HUES6 (cell line): Measurements from ENCODE around the gene GNAI3.

ENCODE experiments used
- H3K27ac ChIP-seq: 2 replicates; pipeline ENCODE4 v1.7.0; 2013; ENCODE audit warnings: low read depth, mild to moderate bottlenecking, low read length, inconsistent platforms
- H3K27me3 ChIP-seq: 2 replicates; pipeline ENCODE4 v1.6.1; 2013; ENCODE audit warnings: low read length; ENCODE audit not compliant: control insufficient read depth, insufficient read depth
- H3K36me3 ChIP-seq: 2 replicates; pipeline ENCODE4 v1.6.1; 2013; ENCODE audit warnings: low read length; ENCODE audit not compliant: control insufficient read depth, insufficient read depth
- H3K4me1 ChIP-seq: 2 replicates; pipeline ENCODE4 v1.6.1; 2013; ENCODE audit warnings: low read length; ENCODE audit not compliant: control insufficient read depth, insufficient read depth
- H3K4me3 ChIP-seq: 2 replicates; pipeline ENCODE4 v1.5.1; 2013; ENCODE audit warnings: low read depth, low read length
- H3K9ac ChIP-seq: one replicate; pipeline ENCODE4 v1.6.1; 2013; ENCODE audit warnings: mild to moderate bottlenecking, low read length
- H3K9me3 ChIP-seq: 2 replicates; pipeline ENCODE4 v1.6.1; 2013; ENCODE audit warnings: low read depth, low read length; ENCODE audit not compliant: control insufficient read depth, insufficient read depth

GNAI3 gene

DNA sequence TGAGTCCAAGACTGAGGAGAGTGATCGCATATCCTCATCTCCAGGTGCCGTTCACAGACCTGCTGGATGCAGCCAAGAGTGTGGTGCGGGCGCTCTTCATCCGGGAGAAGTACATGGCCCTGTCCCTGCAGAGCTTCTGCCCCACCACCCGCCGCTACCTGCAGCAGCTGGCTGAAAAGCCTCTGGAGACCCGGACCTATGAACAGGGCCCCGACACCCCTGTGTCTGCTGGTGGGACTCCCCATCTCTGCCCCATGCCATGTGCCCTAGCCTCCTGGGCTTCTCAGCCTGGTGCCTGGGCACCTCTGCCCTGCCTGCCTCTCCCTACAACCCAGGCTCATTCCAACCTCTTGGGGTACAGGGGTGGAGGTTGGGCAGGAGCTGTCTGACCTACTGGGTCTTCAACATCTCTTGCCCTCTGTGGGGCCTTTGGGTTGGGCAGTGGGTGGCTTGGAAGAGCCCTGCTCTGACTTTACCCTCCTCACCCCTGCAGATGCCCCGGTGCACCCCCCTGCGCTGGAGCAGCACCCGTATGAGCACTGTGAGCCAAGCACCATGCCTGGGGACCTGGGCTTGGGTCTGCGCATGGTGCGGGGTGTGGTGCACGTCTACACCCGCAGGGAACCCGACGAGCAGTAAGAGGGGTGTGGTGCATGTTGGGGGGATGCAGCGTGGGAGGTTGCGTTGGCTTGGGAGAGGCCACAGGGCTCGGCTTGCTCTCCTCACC lies 78.4 kb downstream of the GNAI3 start:
- Histone ChIP-seq H3K4me3 (no peak overlapping the region), H3K27ac (no peak overlapping the region), H3K36me3 (peaks cover 48% of the 10 kb centered on the region), H3K4me1 (peaks cover 24% of the 10 kb centered on the region), H3K9ac (no peak overlapping the region), H3K27me3 (no peaks in the 10 kb centered on the region), H3K9me3 (no peaks in the 10 kb centered on the region)

GRCh38 chr1:109627692-109628399 lies 79.4 kb downstream of the GNAI3 start:
- H3K9ac ChIP-seq, result no peak overlapping the region
- no peaks in the 10 kb centered on the region for H3K27me3 ChIP-seq
- H3K4me1 ChIP-seq, result peaks cover 26% of the 10 kb centered on the region
- H3K27ac ChIP-seq, result no peak overlapping the region
- H3K4me3 ChIP-seq, result no peak overlapping the region
- peaks cover 51% of the 10 kb centered on the region for H3K36me3 ChIP-seq
- no peaks in the 10 kb centered on the region for H3K9me3 ChIP-seq

DNA sequence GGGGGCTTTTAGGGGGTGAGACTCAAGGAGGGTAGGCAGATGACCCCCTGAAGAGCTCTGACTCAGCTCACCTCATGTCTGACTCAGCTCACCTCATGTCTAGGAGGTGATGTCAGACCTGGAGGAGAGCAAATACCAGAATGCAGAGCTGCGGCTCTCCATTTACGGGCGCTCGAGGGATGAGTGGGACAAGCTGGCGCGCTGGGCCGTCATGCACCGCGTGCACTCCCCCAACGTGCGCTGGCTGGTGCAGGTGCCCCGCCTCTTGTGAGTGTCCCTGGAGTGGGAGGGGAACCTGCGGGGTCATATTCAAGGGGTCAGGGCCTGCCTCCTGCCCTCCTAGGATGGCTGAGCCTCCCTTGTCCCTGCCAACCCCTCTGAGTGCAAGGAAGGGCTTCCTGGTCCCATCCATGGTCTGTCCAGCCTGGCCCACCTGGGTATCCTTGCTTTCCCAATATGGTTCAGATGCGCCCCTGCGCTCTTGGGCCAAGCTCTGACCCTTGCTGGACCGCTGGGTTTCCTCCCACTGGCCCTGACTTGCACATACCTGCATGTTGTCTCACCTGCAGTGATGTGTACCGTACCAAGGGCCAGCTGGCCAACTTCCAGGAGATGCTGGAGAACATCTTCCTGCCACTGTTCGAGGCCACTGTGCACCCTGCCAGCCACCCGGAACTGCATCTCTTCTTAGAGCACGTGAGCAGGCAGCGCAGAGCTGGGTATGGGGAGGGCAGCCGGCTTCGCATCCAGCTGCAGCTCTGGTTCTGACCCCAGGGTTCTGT lies 80.3 kb downstream of the GNAI3 start:
- Histone ChIP-seq H3K36me3 (peaks cover 51% of the 10 kb centered on the region), H3K27me3 (no peaks in the 10 kb centered on the region), H3K27ac (no peak overlapping the region), H3K9ac (peak overlapping the region; percentile 12), H3K4me1 (peaks cover 28% of the 10 kb centered on the region), H3K4me3 (no peak overlapping the region), H3K9me3 (no peaks in the 10 kb centered on the region)

DNA sequence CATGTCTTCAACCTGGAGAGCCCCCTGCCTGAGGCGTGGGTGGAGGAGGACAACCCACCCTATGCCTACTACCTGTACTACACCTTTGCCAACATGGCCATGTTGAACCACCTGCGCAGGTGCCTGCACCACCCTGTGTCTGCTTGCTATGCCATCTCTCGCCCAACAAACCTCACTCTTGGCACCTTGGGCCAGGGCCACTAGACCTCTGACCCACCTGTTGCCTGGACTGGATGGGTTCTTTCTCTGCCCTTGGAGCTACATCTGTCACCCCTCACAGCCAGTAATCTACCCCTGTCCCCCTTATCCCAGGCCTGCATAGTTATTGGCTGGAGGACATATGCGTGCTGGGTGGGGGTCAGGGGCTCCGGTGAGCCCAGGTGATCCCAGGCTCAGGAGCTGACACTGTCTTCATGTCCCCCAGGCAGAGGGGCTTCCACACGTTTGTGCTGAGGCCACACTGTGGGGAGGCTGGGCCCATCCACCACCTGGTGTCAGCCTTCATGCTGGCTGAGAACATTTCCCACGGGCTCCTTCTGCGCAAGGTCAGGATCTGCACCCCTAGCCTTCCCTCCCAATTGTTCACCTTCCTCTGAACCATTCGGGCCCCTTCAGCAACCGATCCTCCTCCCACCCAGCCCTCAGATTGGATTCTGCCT lies 81.1 kb downstream of the GNAI3 start:
- H3K27ac ChIP-seq, result no peak overlapping the region
- peaks cover 23% of the 10 kb centered on the region for H3K4me1 ChIP-seq
- H3K9ac ChIP-seq, result no peak overlapping the region
- H3K4me3 ChIP-seq, result no peak overlapping the region
- no peaks in the 10 kb centered on the region for H3K27me3 ChIP-seq
- peaks cover 51% of the 10 kb centered on the region for H3K36me3 ChIP-seq
- no peaks in the 10 kb centered on the region for H3K9me3 ChIP-seq

DNA sequence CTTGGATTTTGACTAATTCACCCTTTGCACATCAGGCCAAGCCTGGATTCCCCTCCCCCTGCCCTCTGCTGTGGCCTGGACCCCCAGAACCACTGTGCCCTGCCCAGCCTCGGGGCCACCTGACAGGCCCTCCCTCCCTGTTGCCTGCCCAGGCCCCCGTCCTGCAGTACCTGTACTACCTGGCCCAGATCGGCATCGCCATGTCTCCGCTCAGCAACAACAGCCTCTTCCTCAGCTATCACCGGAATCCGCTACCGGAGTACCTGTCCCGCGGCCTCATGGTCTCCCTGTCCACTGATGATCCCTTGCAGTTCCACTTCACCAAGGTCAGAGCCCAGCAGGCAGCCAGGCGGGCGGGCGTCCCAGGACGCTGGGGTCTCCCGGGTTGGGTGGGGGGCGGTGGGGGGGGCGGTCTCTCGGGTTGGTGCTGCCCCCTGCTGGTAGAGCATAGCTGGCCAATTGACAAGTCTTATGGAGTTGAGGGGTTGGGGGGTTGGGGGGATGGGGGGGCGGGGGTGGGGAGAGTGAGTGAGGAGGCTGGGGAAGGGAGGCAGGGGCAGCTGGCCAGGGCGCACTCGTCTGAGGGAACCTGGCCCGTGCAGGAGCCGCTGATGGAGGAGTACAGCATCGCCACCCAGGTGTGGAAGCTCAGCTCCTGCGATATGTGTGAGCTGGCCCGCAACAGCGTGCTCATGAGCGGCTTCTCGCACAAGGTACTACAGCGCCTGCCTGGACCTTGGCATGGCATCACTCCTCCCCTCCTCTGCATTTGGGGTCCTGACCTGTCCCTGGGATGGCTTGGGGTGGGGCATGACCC lies 81.9 kb downstream of the GNAI3 start:
- no peak overlapping the region for H3K4me3 ChIP-seq
- no peaks in the 10 kb centered on the region for H3K27me3 ChIP-seq
- H3K9me3 ChIP-seq, result no peaks in the 10 kb centered on the region
- peaks cover 15% of the 10 kb centered on the region for H3K4me1 ChIP-seq
- no peak overlapping the region for H3K27ac ChIP-seq
- no peak overlapping the region for H3K9ac ChIP-seq
- H3K36me3 ChIP-seq, result peaks cover 51% of the 10 kb centered on the region

- H3K9ac ChIP-seq, result no peak overlapping the region
- no peaks in the 10 kb centered on the region for H3K27me3 ChIP-seq
- H3K4me3 ChIP-seq, result no peak overlapping the region
- no peak overlapping the region for H3K27ac ChIP-seq
- peaks cover 14% of the 10 kb centered on the region for H3K4me1 ChIP-seq
- H3K9me3 ChIP-seq, result no peaks in the 10 kb centered on the region
- H3K36me3 ChIP-seq, result peaks cover 51% of the 10 kb centered on the region
Measured at GRCh38 chr1:109630898-109631512, 82.6 kb downstream of the GNAI3 start.

DNA sequence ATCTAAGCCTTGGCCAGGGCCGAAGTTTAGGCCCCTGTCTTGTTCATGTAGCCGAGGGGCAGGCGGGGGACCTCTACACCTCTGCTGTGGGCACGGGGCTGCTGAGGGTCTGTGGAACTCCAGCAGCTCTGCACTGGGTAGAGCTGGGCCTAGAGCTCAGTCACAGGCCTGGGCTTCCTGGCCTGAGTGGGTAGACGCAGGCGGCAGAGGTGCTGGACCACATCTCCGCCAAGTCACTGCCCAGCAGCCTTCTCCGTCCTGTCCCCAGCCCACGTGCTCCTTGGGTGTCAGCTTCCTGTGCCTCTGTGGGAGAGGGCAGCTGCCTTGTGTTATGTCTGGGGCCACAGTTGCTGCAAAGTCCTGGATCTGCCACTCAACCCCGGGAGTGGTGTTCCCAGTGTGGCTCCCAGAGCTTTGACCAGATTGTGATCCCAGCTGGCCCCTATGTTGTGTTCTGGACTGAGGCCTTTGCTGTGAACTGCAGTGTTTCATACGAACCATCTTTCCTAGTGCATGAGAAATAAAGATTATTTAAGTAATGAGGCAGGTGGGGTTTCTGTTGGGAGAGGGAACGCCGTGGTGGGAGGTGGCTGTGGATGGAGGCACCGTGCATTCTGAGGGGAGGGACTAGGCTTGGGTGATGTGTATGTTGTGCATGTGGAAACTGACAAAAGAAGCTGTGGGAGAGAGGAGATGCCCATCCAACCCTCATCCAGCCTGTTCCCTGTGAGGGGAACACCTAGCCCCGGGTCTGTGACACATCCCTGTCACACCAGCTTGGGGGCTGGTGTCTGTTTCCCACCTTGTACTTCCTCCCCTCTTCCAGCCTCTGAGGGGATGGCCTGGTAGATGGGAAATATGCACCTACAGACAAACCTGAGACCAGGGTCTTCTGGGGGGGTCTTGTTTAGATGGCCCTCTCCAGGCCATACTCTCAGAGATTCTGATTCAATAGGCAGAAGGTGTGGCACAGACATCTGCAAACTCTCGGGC lies 83.4 kb downstream of the GNAI3 start:
- H3K4me1 ChIP-seq, result peaks cover 20% of the 10 kb centered on the region
- H3K36me3 ChIP-seq, result peaks cover 47% of the 10 kb centered on the region
- H3K9me3 ChIP-seq, result no peaks in the 10 kb centered on the region
- H3K27ac ChIP-seq, result no peak overlapping the region
- no peaks in the 10 kb centered on the region for H3K27me3 ChIP-seq
- no peak overlapping the region for H3K9ac ChIP-seq
- H3K4me3 ChIP-seq, result no peak overlapping the region

- Histone ChIP-seq H3K4me3 (no peak overlapping the region), H3K27me3 (no peaks in the 10 kb centered on the region), H3K36me3 (peaks cover 37% of the 10 kb centered on the region), H3K4me1 (peaks cover 22% of the 10 kb centered on the region), H3K9me3 (no peaks in the 10 kb centered on the region), H3K9ac (no peak overlapping the region), H3K27ac (no peak overlapping the region)
Measured at GRCh38 chr1:109632671-109633346, 84.4 kb downstream of the GNAI3 start.

- H3K36me3 ChIP-seq, result peaks cover 22% of the 10 kb centered on the region
- no peaks in the 10 kb centered on the region for H3K27me3 ChIP-seq
- no peak overlapping the region for H3K27ac ChIP-seq
- no peak overlapping the region for H3K4me3 ChIP-seq
- no peak overlapping the region for H3K9ac ChIP-seq
- no peaks in the 10 kb centered on the region for H3K9me3 ChIP-seq
- H3K4me1 ChIP-seq, result peaks cover 22% of the 10 kb centered on the region
Measured at GRCh38 chr1:109634292-109634691, 85.9 kb downstream of the GNAI3 start.
